Fibroblast of gingiva (primary cell): Measurements from ENCODE around the gene NR1D2.
"Not testable (repeated sequence)": the region's sequence is repeated elsewhere in the genome, so short reads cannot be mapped to it uniquely, and the experiment has no call there.

Experiments used
- DNase-seq: peaks from one replicate; pipeline ENCODE4 v3.0.0-alpha.2; 2011; ENCODE audit warnings: low read depth

The NR1D2 gene

DNA sequence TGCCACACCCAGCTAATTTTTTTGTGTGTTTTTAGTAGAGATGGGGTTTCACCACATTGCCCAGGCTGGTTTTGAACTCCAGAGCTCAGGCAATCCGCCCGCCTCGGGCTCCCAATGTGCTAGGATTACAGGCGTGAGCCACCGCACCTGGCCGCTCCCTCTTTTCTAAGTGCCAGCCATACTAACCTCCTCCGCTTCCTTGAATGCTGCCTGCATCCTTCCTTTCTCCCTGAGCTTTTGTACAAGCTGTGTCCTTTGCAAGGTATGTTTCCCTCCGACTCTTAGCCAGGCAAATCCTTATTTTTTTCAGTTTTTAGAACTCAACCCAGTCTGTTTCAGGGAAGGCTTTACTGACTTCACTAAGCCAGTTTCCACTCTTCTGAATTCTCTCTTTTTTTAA is 60.6 kb downstream of the NR1D2 start:
- DNase-seq: no peak

DNA sequence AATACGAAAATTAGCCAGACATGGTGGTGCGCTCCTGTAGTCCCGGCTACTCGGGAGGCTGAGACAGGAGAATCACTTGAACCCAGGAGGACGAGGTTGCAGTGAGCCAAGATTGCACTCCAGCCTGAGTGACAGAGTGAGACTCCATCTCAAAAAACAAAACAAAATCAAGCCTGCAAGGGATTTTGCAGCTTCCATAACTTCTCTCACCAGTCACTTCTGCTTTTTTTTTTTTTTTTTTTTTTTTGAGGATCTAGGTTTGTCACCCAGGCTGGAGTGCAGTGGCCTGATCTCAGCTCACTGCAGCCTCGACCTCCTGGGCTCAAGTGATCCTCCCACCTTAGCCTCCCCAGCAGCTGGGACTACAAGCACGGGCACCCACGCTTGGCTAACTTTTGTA is 65.7 kb downstream of the NR1D2 start:
- not testable (repeated sequence) for DNase-seq

- DNase-seq: no peak
Observed at GRCh38 chr3:24012589-24013269, 67.6 kb downstream of the NR1D2 start.

DNA sequence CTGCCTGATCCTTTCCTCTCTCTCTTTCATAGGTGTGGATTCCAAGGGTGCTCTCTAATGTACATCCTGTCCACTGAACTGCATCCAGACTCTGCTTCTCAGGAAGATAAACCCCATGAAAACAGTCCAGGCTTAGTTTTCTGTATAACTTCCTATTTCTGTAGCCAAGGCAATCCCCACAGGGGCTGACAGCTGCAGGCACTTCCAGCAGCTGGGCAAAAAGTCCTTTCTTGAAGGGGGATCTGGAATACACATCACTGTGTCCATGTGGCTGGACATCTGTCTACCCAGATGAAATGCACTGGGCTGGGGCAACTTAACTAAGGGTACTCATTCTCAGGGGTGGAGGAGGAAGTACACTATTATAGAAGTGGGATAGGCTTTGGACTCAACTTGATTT is 72.2 kb downstream of the NR1D2 start:
- no peak for DNase-seq

DNA sequence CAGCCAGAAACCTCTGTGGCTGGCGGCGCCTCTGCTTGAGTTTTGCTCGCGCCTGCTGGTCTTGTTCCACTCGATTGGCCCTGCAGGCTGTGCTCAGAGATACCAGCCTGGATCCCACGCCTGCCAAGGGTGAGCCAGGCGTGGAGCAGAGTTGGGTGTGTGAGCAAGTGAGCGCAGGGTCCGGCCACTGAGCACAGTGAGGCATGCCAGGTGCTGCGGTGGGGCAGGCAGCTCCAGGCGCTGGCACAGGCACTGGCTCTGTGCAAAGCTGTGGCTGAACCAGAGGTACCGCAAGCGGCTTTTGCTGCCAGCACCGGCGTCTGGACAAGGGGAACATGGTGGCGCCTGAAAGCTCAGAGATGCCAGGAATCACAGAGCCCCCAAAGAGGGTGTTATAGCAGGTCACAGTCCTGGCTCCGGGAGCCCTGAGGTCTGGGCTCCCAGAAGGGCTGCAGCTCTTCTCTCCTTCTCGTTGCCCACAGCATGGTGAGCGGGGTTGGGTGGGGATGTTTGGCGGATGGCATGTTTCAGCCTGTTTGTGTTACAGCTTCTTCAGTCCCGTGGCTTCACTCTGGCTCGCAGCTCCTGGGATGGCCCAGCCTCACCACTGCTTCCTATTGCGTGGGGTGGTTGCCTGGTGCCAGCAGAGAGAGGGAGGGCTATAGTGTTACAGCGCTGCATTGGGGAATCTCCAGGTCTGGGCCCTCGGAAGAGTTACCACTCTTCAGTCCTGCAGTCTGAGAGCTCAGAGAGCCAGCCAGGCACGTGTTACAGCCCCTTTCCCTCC is 73.9 kb downstream of the NR1D2 start:
- DNase-seq: peak; percentile 41

GRCh38 chr3:24019585-24019984 is 74.5 kb downstream of the NR1D2 start:
- DNase-seq: no peak

- DNase-seq: no peak
Observed at GRCh38 chr3:24020036-24020691, 75.1 kb downstream of the NR1D2 start.

DNA sequence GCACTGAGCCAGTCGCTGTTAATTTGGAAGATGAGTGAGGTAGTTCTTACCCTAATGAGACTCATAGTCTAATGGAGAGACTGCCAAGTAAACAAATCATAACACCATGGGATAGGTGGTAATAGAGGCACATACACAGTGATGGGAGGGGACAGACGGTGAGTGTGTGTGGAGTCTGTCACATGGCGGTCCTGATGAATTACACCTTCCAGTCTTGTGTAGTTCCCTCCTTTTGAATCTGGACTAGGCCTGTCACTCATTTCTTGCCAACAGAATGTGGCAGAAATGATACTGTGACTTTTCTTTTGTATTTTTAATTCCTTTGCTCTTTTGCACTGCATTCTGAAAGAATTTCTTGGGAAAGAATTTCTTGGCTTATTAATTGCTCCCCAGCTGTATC is 78.1 kb downstream of the NR1D2 start:
- no peak for DNase-seq

DNA sequence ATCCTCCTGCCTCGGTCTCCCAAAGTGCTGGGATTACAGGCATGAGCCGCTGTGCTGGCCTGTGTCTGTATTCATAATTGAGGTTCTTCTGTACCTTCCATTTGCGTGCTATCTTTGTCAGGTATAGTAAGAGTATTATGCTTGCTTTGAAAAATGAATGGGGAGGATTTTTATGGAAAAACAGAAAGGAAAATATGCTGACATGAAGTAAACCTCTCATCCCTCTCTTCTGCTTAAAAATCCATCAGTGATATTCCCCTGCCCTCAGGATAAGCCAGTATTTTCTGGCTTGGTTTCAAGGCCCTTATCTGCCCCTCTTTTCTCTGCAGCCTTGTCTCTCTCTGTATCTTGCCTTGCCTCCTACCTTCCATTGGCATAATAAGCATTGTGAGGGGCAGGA is 80.7 kb downstream of the NR1D2 start:
- DNase-seq: no peak

- DNase-seq: not testable (repeated sequence)
Observed at GRCh38 chr3:24026665-24027064, 81.6 kb downstream of the NR1D2 start.

- DNase-seq: no peak
Observed at GRCh38 chr3:24027946-24028345, 82.9 kb downstream of the NR1D2 start.
